HepG2 (cell line): Measurements from ENCODE around the gene NOTO. TPM values are rescaled to one million over a fixed set of nuclear protein-coding genes. Genes with fewer than 3 reads are reported as not detected.

Experiments
- AGO1 ChIP-seq: fragments of 200-400 bp; formaldehyde crosslinking; IDR thresholded peaks from 2 replicates; pipeline ENCODE4 v1.6.1; 2017; ENCODE audit warnings: mild to moderate bottlenecking, low read depth, low read length, moderate library complexity; ENCODE audit not compliant: poor library complexity, severe bottlenecking
- ARID5B ChIP-seq: IDR thresholded peaks from 2 replicates; pipeline ENCODE4 v1.4.0; 2020; ENCODE audit warnings: mild to moderate bottlenecking, missing genetic modification reagents
- CBX2 ChIP-seq, 2 experiments: fragments of 200-600 bp in 1 of 2; sonication (generic); formaldehyde crosslinking in 1 of 2; IDR thresholded peaks; 2 replicates each; pipeline versions ENCODE4 v1.7.0 to v1.8.1; 2018 to 2022; ENCODE audit warnings: low read depth in 2 of 2, low read length in 1 of 2, mild to moderate bottlenecking in 1 of 2, missing genetic modification reagents in 1 of 2
- DMAP1 ChIP-seq: IDR thresholded peaks from 2 replicates; pipeline ENCODE4 v1.6.1; 2016
- DNMT1 ChIP-seq: sonication (generic); formaldehyde crosslinking; IDR thresholded peaks from 2 replicates; pipeline ENCODE4 v1.5.1; 2020; ENCODE audit warnings: mild to moderate bottlenecking, missing genetic modification reagents
- FOSL2 ChIP-seq: sonication (generic); formaldehyde crosslinking; IDR thresholded peaks from 2 replicates; pipeline ENCODE4 v1.4.0; 2020; ENCODE audit warnings: missing genetic modification reagents
- GABPB1 ChIP-seq: IDR thresholded peaks from 2 replicates; pipeline ENCODE4 v1.6.1; 2016; ENCODE audit warnings: mild to moderate bottlenecking, missing genetic modification reagents, moderate library complexity, missing compliant biosample characterization
- HOXA7 ChIP-seq: sonication (generic); formaldehyde crosslinking; IDR thresholded peaks from 2 replicates; pipeline ENCODE4 v1.8.1; 2022; ENCODE audit warnings: mild to moderate bottlenecking, missing genetic modification reagents, moderate library complexity
- KAT8 ChIP-seq: IDR thresholded peaks from 2 replicates; pipeline ENCODE4 v1.6.1; 2016; ENCODE audit warnings: missing genetic modification reagents, missing compliant biosample characterization
- KLF12 ChIP-seq: sonication (generic); formaldehyde crosslinking; IDR thresholded peaks from 2 replicates; pipeline ENCODE4 v1.4.0; 2020; ENCODE audit warnings: missing genetic modification reagents, borderline replicate concordance
- NCOA5 ChIP-seq: sonication (generic); formaldehyde crosslinking; IDR thresholded peaks from 2 replicates; pipeline ENCODE4 v1.4.0; 2020; ENCODE audit warnings: missing genetic modification reagents
- NR0B2 ChIP-seq: sonication (generic); formaldehyde crosslinking; IDR thresholded peaks from 2 replicates; pipeline ENCODE4 v1.4.0; 2020; ENCODE audit warnings: mild to moderate bottlenecking, missing genetic modification reagents
- NR2F6 ChIP-seq, 2 experiments: IDR thresholded peaks; 2 replicates each; pipeline ENCODE4 v1.6.1; 2016; ENCODE audit warnings: antibody characterized with exemption in 1 of 2, mild to moderate bottlenecking in 1 of 2
- PAF1 ChIP-seq: IDR thresholded peaks from 2 replicates; pipeline ENCODE4 v1.6.1; 2016; ENCODE audit warnings: missing genetic modification reagents, missing compliant biosample characterization
- PHF20 ChIP-seq: sonication (generic); formaldehyde crosslinking; IDR thresholded peaks from 2 replicates; pipeline ENCODE4 v1.5.0; 2020; ENCODE audit warnings: mild to moderate bottlenecking, missing genetic modification reagents
- PPARG ChIP-seq: conservative IDR thresholded peaks from 2 replicates; pipeline ENCODE4 v1.6.1; 2016; ENCODE audit warnings: missing biosample characterization, missing genetic modification reagents
- TAF1 ChIP-seq: sonication (generic); formaldehyde crosslinking; IDR thresholded peaks from 2 replicates; pipeline ENCODE4 v1.4.0; 2020; ENCODE audit warnings: missing genetic modification reagents
- ZFP91 ChIP-seq: sonication (generic); formaldehyde crosslinking; IDR thresholded peaks from 2 replicates; pipeline ENCODE4 v1.9.0; 2022; ENCODE audit warnings: missing genetic modification reagents, mild to moderate bottlenecking, borderline replicate concordance
- ZIK1 ChIP-seq: sonication (generic); formaldehyde crosslinking; IDR thresholded peaks from 2 replicates; pipeline ENCODE4 v1.5.0; 2020; ENCODE audit warnings: mild to moderate bottlenecking, low read depth, missing genetic modification reagents, borderline replicate concordance
- ZMYM4 ChIP-seq: sonication (generic); formaldehyde crosslinking; IDR thresholded peaks from 2 replicates; pipeline ENCODE4 v1.8.1; 2023; ENCODE audit warnings: mild to moderate bottlenecking, missing genetic modification reagents
- ZNF543 ChIP-seq: sonication (generic); formaldehyde crosslinking; IDR thresholded peaks from 2 replicates; pipeline ENCODE4 v1.4.0; 2020; ENCODE audit warnings: mild to moderate bottlenecking, missing genetic modification reagents
- ZNF598 ChIP-seq: sonication (generic); formaldehyde crosslinking; IDR thresholded peaks from 2 replicates; pipeline ENCODE4 v1.5.1; 2020; ENCODE audit warnings: mild to moderate bottlenecking, missing genetic modification reagents, borderline replicate concordance
- ZNF781 ChIP-seq: sonication (generic); formaldehyde crosslinking; IDR thresholded peaks from 2 replicates; pipeline ENCODE4 v1.5.1; 2020; ENCODE audit warnings: borderline replicate concordance, mild to moderate bottlenecking, missing genetic modification reagents; ENCODE audit errors: not compliant biosample characterization
- ZNF883 ChIP-seq: sonication (generic); formaldehyde crosslinking; IDR thresholded peaks from 2 replicates; pipeline ENCODE4 v1.5.1; 2020; ENCODE audit warnings: mild to moderate bottlenecking, missing genetic modification reagents; ENCODE audit errors: not compliant biosample characterization
- polyA plus RNA-seq, 8 experiments: library from polyadenylated mRNA; depleted of rRNA in 3 of 8; stranded (reverse) in 7 of 8; unstranded in 1 of 8; fragments of >200 nt; fragmentation: Illumina TruSeq in 4 of 8; extraction: Trizol in 4 of 8; gene quantifications; 2 replicates each; pipeline versions ENCODE4 v1.2.1 to v1.2.3, GENCODE V29; 2011 to 2016; ENCODE audit warnings: low read depth in 4 of 8, missing spikeins in 1 of 8, mixed read lengths in 1 of 8; ENCODE audit not compliant: insufficient read depth in 1 of 8
- total RNA-seq, 5 experiments: library from RNA; depleted of rRNA; stranded (reverse); fragments of >200 nt; fragmentation: Illumina TruSeq; extraction: Trizol; gene quantifications; 2 replicates each; pipeline ENCODE4 v1.2.3, GENCODE V29; 2016; ENCODE audit warnings: low read depth in 1 of 5

The NOTO gene
- total and polyA plus RNA-seq, 2 of the 13 experiments (the other 11 are each of a cell fraction or from before 2014, with no cell fraction given), result not detected

- no peak for TF ChIP-seq FOSL2 (CRISPR knock-in tag)
- 0 out of 2 replicates have a peak, but pooled peaks have one; percentile 25 for TF ChIP-seq KLF12
- peak; percentile 12 for TF ChIP-seq ZNF883 (CRISPR knock-in tag)
- peak; percentile 50; the same call in 1 of the 2 replicates for TF ChIP-seq ARID5B (CRISPR knock-in tag)
- TF ChIP-seq NR0B2 (CRISPR knock-in tag), result no peak
- no peak for TF ChIP-seq NR2F6 (IDR thresholded peaks at IDR 0.05)
- peak; percentile 46; the same call in 1 of the 2 replicates for TF ChIP-seq NR2F6 (CRISPR knock-in tag; IDR thresholded peaks at IDR 0.05)
- TF ChIP-seq ZNF598 (CRISPR knock-in tag), result peak; percentile 75; the same call in 1 of the 2 replicates
- no peak; the same call in 1 of the 2 replicates for TF ChIP-seq ZNF543 (CRISPR knock-in tag)
- TF ChIP-seq AGO1, result no peak
- TF ChIP-seq KAT8 (CRISPR knock-in tag), result 0 out of 2 replicates have a peak, but pooled peaks have one; percentile 35
- 0 out of 2 replicates have a peak, but pooled peaks have one; percentile 49 for TF ChIP-seq ZIK1
- no peak for TF ChIP-seq PAF1 (CRISPR knock-in tag)
- TF ChIP-seq DMAP1 (CRISPR knock-in tag), result peak; percentile 37; the same call in 1 of the 2 replicates
- TF ChIP-seq ZMYM4 (CRISPR knock-in tag), result peak; percentile 72; the same call in 1 of the 2 replicates
- peak; percentile 52 for TF ChIP-seq GABPB1
- no peak for TF ChIP-seq TAF1
- TF ChIP-seq DNMT1 (CRISPR knock-in tag), result no peak
- TF ChIP-seq PPARG (CRISPR knock-in tag), result 0 out of 2 replicates have a peak, but pooled peaks have one; percentile 26
- TF ChIP-seq ZFP91 (CRISPR knock-in tag), result peak; percentile 41
- no peak for TF ChIP-seq NCOA5 (CRISPR knock-in tag)
- no peak for TF ChIP-seq HOXA7 (CRISPR knock-in tag)
- TF ChIP-seq ZNF781 (CRISPR knock-in tag), result peak; percentile 30
- no peak for TF ChIP-seq PHF20 (CRISPR knock-in tag)
- TF ChIP-seq CBX2 (IDR thresholded peaks at IDR 0.05; ENCODE audit: low read depth, low read length), result no peak
- TF ChIP-seq CBX2 (CRISPR knock-in tag; IDR thresholded peaks at IDR 0.05; ENCODE audit: low read depth), result no peak
These were observed 10.2 kb downstream of the NOTO start (continued) for GRCh38 chr2:73212448-73213176.
